HG02571 (cell line): ENCODE results near the gene CTH.
A peak's percentile ranks its signal among the peaks of the same experiment; 100 is the strongest.
"Not testable (repeated sequence)": the region's sequence is repeated elsewhere in the genome, so short reads cannot be mapped to it uniquely, and the experiment has no call there.

ENCODE experiments used
- ATAC-seq: cut with Tn5 transposase; IDR thresholded peaks from one replicate; pipeline ENCODE4 v1.9.1; 2021; ENCODE audit warnings: mild to moderate bottlenecking, moderate library complexity; ENCODE audit not compliant: unreplicated experiment

Gene CTH

DNA sequence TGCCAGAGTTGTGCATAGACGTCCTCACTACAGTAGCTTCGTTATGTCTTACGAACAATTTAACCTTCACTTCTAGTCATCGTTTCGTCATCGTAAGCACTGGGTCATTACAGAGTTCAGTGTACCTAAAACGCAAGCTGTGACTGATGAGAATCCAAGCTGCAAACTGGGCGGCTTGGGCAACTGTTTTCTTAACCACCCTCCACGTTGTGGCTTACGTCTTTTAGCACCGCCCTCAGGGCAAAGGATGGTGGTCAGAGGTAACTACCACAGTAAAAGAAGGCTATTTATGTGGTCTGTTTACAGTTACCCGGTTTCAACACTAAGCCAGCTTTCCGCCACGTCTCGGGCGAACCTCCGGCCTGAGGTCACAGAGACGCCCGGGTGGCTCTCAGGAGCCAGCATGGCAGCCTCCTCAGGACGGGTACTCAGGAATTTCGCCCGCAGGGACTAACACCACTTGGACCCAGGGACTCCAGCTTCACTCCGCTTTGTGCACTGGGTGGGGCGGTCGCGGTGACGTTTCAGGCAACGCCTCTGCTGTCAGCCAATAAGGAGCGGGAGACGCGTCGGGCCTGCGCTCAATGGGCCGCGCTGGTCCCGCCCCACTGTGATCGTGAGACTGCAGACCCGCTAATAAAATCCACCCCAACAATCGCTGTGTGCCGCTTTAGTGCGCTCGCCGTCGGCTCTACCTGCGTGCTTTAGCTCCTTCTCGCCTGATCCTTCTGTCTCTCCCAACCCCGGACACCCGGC lies at the start of gene CTH:
TSS of gene CTH (plus strand) at position 665 of the 756 bp plus-strand sequence. CDS start 148 bp downstream, outside the sequence.
- peak; percentile 97 for ATAC-seq

GRCh38 chr1:70361727-70362398 lies 49.2 kb upstream of the CTH start:
- no peak for ATAC-seq

DNA sequence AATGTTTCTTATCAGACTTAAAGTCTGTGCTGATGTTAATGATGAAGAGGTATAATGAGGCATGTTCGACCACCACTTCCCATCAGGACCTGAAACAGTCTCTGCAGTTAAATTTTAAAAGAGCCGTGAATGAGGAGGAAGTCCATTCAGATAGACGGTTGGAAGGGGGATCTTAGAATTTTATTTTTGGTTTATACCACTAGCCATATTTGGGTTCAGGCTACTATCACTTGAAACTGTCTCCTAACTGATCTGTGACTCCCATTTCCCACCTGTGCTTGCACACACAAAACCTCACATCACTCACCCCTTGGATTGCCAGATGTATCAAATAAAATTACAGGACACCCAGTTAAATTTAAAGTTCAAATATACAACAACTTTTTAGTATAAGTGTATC lies 46.6 kb upstream of the CTH start:
- no peak for ATAC-seq

DNA sequence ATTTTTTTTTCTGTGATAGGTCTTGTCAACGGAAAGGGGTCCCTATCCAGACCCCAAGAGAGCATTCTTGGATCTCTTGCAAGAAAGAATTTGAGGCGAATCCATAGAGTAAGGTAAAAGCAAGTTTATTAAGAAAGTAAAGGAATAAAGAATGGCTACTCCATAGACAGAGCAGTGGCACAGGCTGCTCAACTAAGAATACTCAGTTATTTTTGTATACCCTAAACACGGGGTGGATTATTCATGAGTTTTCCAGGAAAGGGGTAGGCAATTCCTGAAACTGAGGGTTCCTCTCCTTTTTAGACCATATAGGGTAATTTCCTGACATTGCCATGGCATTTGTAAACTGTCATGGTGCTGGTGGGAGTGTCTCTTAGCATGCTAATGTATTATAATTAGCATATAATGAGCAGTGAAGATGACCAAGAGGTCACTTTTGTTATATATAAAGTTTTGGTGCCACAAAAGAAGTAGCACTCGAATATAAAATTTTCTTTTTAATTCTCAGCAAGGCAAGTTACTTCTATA lies 44.6 kb upstream of the CTH start:
- not testable (repeated sequence) for ATAC-seq

DNA sequence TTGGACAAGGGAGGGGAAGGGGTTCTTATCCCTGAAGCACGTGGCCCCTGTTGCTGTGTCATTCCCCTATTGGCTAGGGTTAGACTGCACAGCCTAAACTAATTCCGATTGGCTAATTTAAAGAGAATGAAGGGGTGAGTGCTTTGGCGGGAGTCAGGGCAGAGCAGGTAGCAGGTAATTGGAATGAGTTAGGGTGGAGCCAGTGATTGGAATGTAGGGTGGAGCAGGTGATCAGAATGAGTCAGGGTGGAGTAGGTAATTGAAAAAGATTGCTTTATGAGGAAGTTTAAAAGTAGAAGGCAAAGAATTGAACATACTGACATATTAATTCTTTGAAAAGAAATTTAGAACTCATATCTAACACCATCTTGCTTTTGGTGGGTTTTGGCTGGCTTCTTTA lies 44.1 kb upstream of the CTH start:
- ATAC-seq: not testable (repeated sequence)

- ATAC-seq: not testable (repeated sequence)
Observed at GRCh38 chr1:70367397-70367796, 43.7 kb upstream of the CTH start.

DNA sequence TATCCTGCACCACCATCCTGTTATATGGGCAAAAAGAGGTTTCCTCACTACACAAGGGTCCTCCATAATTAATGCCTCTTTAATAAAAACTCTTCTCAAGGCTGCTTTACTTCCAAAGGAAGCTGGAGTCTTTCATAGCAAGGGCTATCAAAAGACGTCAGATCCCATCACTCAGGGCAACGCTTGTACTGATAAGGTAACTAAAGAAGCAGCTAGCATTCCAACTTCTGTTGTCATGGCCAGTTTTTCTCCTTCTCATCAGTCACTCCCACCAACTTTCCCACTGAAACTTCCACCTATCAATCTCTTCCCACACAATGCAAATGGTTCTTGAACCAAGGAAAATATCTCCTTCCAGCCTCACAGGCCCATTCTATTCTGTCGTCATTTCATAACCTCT lies 39.5 kb upstream of the CTH start:
- ATAC-seq: not testable (repeated sequence)

DNA sequence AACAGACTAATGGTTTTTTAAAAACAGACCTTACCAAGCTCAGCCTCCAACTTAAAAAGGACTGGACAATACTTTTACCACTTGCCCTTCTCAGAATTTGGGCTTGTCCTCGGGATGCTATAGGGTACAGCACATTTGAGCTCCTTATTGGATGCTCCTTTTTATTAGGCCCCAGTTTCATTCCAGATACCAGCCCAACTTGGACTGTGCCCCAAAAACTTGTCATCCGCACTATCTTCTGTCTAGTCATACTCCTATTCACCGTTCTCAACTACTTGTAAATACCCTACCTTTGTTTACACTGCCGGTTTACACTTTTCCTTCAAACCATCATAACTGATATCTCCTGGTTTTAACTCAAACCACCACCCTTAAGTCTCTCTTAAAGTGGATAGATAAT lies 38.6 kb upstream of the CTH start:
- no peak for ATAC-seq

- ATAC-seq: not testable (repeated sequence)
Observed at GRCh38 chr1:70373580-70373979, 37.5 kb upstream of the CTH start.

DNA sequence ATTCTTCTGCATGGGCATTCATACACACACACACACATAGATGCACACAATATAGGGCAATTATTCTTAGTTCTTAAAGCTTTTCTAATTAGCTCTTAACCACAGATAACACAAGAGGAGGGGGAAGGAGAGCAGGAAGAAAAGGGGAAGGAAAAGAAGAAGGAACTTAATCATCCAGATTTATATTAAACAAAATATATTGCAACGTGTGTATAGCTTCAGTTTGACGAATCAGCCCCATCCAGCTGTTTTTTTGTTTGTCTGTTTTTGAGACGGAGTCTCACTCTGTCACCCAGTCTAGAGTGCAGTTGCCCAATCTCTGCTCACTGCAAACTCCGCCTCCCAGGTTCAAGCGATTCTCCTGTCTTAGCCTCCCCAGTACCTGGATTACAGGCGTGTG lies 34.9 kb upstream of the CTH start:
- no peak for ATAC-seq

GRCh38 chr1:70382682-70383081 lies 28.4 kb upstream of the CTH start:
- peak; percentile 68 for ATAC-seq

DNA sequence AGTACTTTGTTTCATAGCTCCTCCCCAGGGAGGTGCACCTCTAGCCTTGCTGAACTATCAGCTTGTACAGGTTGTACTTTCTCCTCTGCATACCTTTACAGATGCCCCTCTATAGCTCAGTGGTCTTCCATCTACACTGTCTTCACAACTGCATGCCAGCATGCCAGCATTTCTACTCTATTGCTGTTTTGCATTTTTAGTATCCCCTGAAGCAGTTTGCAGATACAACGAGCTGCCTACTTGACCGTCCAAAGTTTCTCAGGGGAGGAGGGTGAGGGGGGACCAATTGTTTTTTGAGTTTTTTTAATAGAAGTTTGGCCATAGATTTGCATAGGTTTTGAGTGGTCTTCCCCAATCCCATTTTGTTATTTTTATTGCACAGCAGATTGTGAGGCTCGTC lies 27.6 kb upstream of the CTH start:
- no peak for ATAC-seq

DNA sequence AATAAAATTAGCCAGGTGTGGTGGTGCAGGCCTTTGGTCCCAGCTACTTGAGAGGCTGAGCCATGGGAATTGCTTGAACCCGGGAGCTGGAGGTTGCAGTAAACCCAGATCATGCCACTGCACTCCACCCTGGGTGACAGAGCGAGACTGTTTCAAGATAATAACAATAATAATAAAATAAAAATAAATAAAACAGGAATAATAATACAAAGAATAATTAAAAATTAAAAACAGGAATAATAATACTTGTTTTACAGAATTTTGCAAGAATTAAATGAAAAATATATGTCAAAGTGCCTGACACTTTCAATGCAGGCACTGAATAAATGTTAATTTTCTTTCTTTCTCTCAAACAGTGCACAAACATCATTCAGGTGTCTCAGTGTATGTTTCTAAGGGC lies 26.5 kb upstream of the CTH start:
- ATAC-seq: no peak

- ATAC-seq: no peak
Observed at GRCh38 chr1:70385477-70385876, 25.6 kb upstream of the CTH start.

DNA sequence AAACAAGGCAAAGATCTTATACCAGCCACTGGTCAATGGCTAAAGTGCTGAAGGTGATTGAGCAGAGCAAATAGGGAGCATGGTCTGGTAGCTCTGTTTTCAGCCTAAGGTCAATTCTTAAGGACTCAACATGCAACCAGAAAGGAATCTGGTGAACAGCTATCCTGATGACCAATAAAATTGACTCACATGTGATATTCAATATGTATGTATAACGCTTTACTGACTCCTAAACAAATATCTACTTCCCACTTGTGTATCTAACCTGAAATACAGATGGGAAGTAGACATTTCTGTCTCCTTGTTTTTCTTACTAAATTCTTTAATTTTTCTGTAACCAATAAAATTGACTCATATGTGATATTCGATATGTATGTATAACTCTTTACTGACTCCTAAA lies 24.9 kb upstream of the CTH start:
- ATAC-seq: no peak

- no peak for ATAC-seq
Observed at GRCh38 chr1:70387507-70387906, 23.6 kb upstream of the CTH start.

- ATAC-seq: no peak
Observed at GRCh38 chr1:70392626-70393025, 18.4 kb upstream of the CTH start.

DNA sequence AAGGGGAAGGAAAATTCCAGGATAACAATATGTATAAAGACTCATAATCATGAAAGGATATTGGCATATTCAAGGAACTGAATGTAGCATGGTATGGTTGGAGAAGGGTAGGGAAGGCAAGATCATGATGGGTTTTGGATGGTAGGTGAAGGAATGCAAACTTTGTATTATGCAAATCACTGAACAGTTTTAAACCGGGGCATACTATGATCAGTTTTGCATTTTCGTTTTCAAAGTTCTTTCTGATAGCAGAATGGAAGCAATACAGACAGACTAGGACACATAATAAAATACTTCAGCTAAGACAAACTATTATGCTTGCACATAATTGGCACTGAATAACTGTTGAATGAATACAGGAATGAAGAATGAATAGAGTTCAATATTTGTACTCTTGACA lies 14.5 kb upstream of the CTH start:
- ATAC-seq: no peak

- ATAC-seq: no peak
Observed at GRCh38 chr1:70397013-70397412, 14.1 kb upstream of the CTH start.

- ATAC-seq: no peak
Observed at GRCh38 chr1:70400335-70400734, 10.7 kb upstream of the CTH start.

GRCh38 chr1:70401974-70402373 lies 9.1 kb upstream of the CTH start:
- ATAC-seq: no peak

DNA sequence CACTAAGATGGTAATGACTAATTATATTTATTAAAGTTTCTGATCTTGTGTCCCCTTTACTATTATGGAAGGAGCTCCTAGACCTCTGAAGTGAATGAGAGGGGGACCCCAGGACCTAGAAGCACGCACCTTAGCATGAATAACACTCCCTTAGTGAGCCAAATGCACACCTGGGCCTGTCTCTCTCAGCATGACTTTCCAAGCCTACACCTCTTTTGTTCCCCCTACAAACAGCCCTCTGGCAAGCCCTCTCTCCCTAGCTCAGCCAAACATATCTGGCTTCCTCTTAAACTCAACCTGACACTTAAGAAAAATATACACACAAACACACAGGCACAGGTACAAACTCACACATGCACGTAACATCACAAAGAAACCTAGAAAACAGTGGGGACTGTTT lies 7.3 kb upstream of the CTH start:
- ATAC-seq: no peak
